ENCODE results near the gene SPDL1. TPM values are rescaled to one million over a fixed set of nuclear protein-coding genes. Genes with fewer than 3 reads are reported as not detected.

SPDL1 gene
- total and polyA plus RNA-seq, 8 donors, result 6.4 to 43.2 (median 33.3) TPM

GRCh38 chr5:169637085-169637548, 53.5 kb downstream of the SPDL1 start, which contains the start of gene DOCK2:
Gene DOCK2 (plus strand): TSS chr5:169637275. CDS start chr5:169637327, 52 bp downstream.
- peak; percentile 86 for ATAC-seq

DNA sequence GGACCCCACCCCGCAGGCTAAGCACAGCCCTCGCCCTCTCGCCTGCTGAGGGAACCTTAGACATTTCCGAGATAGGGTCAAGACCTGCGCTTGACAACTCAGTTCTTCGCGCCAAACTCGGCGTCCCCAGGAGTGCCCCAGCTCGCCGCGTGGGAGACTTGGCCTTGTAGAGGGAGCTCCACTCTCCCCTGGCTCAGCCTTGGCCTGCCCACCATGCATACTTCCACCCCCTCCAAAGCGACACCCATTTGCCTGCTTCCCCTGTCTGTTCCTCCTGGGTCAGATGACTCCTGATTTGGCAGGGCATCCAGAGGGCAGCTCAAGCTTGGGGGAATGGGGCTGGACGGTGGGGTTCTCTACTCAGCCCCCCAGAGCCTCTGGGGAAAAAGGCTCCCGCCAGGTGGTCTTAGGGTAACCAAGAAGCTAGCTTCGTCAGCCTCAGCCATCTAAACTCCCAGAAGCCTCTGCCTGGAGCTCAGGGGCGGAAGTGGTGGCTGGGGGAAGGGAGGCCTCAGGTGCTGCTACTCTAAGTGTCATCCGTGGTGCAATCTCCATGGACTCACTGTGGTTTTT, 54.1 kb downstream of the SPDL1 start:
- no peaks in the 10 kb centered on the region for H3K36me3 ChIP-seq
- H3K27ac ChIP-seq, result peak overlapping the region; percentile 62 to 93
- peaks cover 12 to 24% of the 10 kb centered on the region in 2 donors for H3K27me3 ChIP-seq
- peaks cover 0 to 42% of the 10 kb centered on the region in 2 donors for H3K4me1 ChIP-seq
- TF ChIP-seq, protein P1, sequence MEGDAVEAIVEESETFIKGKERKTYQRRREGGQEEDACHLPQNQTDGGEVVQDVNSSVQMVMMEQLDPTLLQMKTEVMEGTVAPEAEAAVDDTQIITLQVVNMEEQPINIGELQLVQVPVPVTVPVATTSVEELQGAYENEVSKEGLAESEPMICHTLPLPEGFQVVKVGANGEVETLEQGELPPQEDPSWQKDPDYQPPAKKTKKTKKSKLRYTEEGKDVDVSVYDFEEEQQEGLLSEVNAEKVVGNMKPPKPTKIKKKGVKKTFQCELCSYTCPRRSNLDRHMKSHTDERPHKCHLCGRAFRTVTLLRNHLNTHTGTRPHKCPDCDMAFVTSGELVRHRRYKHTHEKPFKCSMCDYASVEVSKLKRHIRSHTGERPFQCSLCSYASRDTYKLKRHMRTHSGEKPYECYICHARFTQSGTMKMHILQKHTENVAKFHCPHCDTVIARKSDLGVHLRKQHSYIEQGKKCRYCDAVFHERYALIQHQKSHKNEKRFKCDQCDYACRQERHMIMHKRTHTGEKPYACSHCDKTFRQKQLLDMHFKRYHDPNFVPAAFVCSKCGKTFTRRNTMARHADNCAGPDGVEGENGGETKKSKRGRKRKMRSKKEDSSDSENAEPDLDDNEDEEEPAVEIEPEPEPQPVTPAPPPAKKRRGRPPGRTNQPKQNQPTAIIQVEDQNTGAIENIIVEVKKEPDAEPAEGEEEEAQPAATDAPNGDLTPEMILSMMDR (IDR thresholded peaks at IDR 0.05), result no peak
- H3K9me3 ChIP-seq, result peaks cover 0 to 6% of the 10 kb centered on the region in 2 donors
- intact Hi-C loops (cut with DNase I), result no loop called here
- DNase-seq, result peak in 2 of 4 donors; percentile 61 to 83
- ATAC-seq, result peak; percentile 51
- H3K4me3 ChIP-seq, result peak overlapping the region; percentile 38 to 68

More at GRCh38 chr5:169637085-169637548, 53.5 kb downstream of the SPDL1 start, which contains the start of gene DOCK2:
- intact Hi-C loops (cut with DNase I), result no loop called here
- Histone ChIP-seq H3K9me3 (peaks cover 0 to 6% of the 10 kb centered on the region in 2 donors), H3K36me3 (no peaks in the 10 kb centered on the region), H3K4me1 (peaks cover 0 to 42% of the 10 kb centered on the region in 2 donors), H3K27me3 (peaks cover 12 to 24% of the 10 kb centered on the region in 2 donors), H3K27ac (peak within 1 kb of the TSS; percentile 62 to 93), H3K4me3 (peak within 1 kb of the TSS; percentile 38 to 68)
- peak in 2 of 4 donors; percentile 81 to 97 for DNase-seq
- TF ChIP-seq, protein P1 (IDR thresholded peaks at IDR 0.05), result no peak

GRCh38 chr5:169641253-169641652, 57.7 kb downstream of the SPDL1 start:
- ATAC-seq (peak; percentile 38), DNase-seq (peak in 2 of 4 donors; percentile 36 to 70)
- TF ChIP-seq, protein P1 (IDR thresholded peaks at IDR 0.05), result no peak
- H3K4me1 ChIP-seq, result peaks cover 0 to 37% of the 10 kb centered on the region in 2 donors
- H3K4me3 ChIP-seq, result no peak overlapping the region
- intact Hi-C loops (cut with DNase I), result no loop called here
- H3K27ac ChIP-seq, result no peak overlapping the region
- peaks cover 10 to 20% of the 10 kb centered on the region in 2 donors for H3K27me3 ChIP-seq
- H3K9me3 ChIP-seq, result peaks cover 0 to 6% of the 10 kb centered on the region in 2 donors
- H3K36me3 ChIP-seq, result no peaks in the 10 kb centered on the region

GRCh38 chr5:169646856-169647255, 63.3 kb downstream of the SPDL1 start:
- DNase-seq, result no peak
- no peaks in the 10 kb centered on the region for H3K27me3 ChIP-seq
- no peak overlapping the region for H3K27ac ChIP-seq
- no peak for ATAC-seq
- intact Hi-C loops (cut with DNase I), result no loop called here
- H3K4me3 ChIP-seq, result no peak overlapping the region
- TF ChIP-seq, protein P1 (IDR thresholded peaks at IDR 0.05), result no peak
- no peaks in the 10 kb centered on the region for H3K36me3 ChIP-seq
- no peaks in the 10 kb centered on the region for H3K9me3 ChIP-seq
- H3K4me1 ChIP-seq, result peaks cover 0 to 50% of the 10 kb centered on the region in 2 donors

DNA sequence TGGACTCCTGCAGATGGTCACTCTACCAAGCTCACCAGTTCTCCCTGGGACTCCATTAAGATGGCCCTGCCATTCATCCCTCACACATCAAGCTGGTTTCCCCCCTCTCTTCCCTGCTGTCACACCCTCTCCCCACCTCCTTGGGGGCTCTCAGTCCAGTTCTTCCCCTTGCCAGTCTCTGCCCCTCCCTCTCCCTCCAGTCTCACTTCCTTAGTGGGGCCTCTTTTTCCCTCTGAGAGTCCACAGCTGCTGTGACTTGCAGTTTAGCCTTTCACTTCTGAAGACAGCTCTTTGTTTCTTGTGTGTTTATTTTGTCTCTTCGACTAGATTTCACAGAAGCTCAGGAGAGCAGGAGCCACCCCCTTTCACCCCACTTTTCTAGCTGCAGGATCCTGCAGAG, 64.0 kb downstream of the SPDL1 start:
- peaks cover 0 to 57% of the 10 kb centered on the region in 2 donors for H3K4me1 ChIP-seq
- DNase-seq, result no peak
- no peaks in the 10 kb centered on the region for H3K9me3 ChIP-seq
- no peaks in the 10 kb centered on the region for H3K36me3 ChIP-seq
- TF ChIP-seq, protein P1 (IDR thresholded peaks at IDR 0.05), result no peak
- intact Hi-C loops (cut with DNase I), result no loop called here
- peak overlapping the region in 1 of 2 donors; percentile 64 for H3K27ac ChIP-seq
- H3K27me3 ChIP-seq, result no peaks in the 10 kb centered on the region
- peak; percentile 62 for ATAC-seq
- H3K4me3 ChIP-seq, result no peak overlapping the region

Data from left lung (tissue), 10 donors.